ENCODE results near the gene TMEM170A. TPM values are rescaled to one million over a fixed set of nuclear protein-coding genes. Genes with fewer than 3 reads are reported as not detected.

TMEM170A gene
- total and polyA plus RNA-seq, 2 experiments from 2014 or later, result 31.0 to 68.5 TPM

DNA sequence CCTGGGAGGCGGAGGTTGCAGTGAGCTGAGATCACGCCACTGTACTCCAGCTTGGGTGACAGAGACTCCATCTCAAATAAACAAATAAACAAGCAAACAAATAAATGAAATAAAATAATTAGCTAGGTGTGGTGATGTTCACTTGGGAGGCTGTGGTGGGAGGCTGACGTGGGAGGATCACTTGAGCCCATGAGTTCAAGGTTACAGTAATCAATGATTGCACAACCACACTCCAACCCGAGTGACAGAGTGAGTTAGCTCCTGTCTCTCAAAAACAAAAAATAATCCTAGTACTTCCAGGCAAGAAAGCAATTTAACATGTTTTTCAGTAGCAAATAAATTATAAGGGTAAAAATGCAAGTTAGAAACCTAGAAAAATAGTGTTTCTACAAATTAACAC lies 57.5 kb downstream of the TMEM170A start:
- Histone ChIP-seq H3K9me2 (ENCODE audit: insufficient read depth) (no peaks in the 10 kb centered on the region), H2AFZ (no peak overlapping the region), H3K79me2 (replicated peaks; ENCODE audit: insufficient read depth) (peaks cover 5% of the 10 kb centered on the region; the same call in 1 of the 2 replicates), H3K27me3 (ENCODE audit: insufficient read depth) (no peaks in the 10 kb centered on the region), H3K27ac (ENCODE audit: low read depth) (no peak overlapping the region), H3F3A (replicated peaks; ENCODE audit: low read depth) (peaks cover 8% of the 10 kb centered on the region; the same call in 1 of the 2 replicates), H3K36me3 (ENCODE audit: insufficient read depth) (peaks cover 22% of the 10 kb centered on the region), H3K4me1 (ENCODE audit: insufficient read depth) (no peaks in the 10 kb centered on the region), H3K4me3 (no peak overlapping the region), H4K20me1 (replicated peaks; ENCODE audit: insufficient read depth) (peaks cover 19% of the 10 kb centered on the region), H3K4me2 (no peak overlapping the region)
- no peak for ATAC-seq
- H3K36me3 Mint-ChIP-seq (ENCODE audit: low read depth), result peaks cover 51% of the 10 kb centered on the region
- no peak for TF ChIP-seq EZH2phosphoT487 (IDR thresholded peaks at IDR 0.05; ENCODE audit: unreplicated experiment)
- TF ChIP-seq, protein P1, sequence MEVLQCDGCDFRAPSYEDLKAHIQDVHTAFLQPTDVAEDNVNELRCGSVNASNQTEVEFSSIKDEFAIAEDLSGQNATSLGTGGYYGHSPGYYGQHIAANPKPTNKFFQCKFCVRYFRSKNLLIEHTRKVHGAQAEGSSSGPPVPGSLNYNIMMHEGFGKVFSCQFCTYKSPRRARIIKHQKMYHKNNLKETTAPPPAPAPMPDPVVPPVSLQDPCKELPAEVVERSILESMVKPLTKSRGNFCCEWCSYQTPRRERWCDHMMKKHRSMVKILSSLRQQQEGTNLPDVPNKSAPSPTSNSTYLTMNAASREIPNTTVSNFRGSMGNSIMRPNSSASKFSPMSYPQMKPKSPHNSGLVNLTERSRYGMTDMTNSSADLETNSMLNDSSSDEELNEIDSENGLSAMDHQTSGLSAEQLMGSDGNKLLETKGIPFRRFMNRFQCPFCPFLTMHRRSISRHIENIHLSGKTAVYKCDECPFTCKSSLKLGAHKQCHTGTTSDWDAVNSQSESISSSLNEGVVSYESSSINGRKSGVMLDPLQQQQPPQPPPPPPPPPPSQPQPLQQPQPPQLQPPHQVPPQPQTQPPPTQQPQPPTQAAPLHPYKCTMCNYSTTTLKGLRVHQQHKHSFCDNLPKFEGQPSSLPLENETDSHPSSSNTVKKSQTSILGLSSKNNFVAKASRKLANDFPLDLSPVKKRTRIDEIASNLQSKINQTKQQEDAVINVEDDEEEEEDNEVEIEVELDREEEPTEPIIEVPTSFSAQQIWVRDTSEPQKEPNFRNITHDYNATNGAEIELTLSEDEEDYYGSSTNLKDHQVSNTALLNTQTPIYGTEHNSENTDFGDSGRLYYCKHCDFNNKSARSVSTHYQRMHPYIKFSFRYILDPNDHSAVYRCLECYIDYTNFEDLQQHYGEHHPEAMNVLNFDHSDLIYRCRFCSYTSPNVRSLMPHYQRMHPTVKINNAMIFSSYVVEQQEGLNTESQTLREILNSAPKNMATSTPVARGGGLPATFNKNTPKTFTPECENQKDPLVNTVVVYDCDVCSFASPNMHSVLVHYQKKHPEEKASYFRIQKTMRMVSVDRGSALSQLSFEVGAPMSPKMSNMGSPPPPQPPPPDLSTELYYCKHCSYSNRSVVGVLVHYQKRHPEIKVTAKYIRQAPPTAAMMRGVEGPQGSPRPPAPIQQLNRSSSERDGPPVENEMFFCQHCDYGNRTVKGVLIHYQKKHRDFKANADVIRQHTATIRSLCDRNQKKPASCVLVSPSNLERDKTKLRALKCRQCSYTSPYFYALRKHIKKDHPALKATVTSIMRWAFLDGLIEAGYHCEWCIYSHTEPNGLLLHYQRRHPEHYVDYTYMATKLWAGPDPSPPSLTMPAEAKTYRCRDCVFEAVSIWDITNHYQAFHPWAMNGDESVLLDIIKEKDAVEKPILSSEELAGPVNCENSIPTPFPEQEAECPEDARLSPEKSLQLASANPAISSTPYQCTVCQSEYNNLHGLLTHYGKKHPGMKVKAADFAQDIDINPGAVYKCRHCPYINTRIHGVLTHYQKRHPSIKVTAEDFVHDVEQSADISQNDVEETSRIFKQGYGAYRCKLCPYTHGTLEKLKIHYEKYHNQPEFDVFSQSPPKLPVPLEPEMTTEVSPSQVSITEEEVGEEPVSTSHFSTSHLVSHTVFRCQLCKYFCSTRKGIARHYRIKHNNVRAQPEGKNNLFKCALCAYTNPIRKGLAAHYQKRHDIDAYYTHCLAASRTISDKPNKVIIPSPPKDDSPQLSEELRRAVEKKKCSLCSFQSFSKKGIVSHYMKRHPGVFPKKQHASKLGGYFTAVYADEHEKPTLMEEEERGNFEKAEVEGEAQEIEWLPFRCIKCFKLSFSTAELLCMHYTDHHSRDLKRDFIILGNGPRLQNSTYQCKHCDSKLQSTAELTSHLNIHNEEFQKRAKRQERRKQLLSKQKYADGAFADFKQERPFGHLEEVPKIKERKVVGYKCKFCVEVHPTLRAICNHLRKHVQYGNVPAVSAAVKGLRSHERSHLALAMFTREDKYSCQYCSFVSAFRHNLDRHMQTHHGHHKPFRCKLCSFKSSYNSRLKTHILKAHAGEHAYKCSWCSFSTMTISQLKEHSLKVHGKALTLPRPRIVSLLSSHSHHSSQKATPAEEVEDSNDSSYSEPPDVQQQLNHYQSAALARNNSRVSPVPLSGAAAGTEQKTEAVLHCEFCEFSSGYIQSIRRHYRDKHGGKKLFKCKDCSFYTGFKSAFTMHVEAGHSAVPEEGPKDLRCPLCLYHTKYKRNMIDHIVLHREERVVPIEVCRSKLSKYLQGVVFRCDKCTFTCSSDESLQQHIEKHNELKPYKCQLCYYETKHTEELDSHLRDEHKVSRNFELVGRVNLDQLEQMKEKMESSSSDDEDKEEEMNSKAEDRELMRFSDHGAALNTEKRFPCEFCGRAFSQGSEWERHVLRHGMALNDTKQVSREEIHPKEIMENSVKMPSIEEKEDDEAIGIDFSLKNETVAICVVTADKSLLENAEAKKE (CRISPR knock-in tag; IDR thresholded peaks at IDR 0.05), result no peak
- no peak for TF ChIP-seq STAT1 (IDR thresholded peaks at IDR 0.05; ENCODE audit: unreplicated experiment)
- no peak for TF ChIP-seq NANOG (IDR thresholded peaks at IDR 0.05; ENCODE audit: borderline replicate concordance)
- no peak for TF ChIP-seq ZNF114 (CRISPR knock-in tag; IDR thresholded peaks at IDR 0.05)
- TF ChIP-seq CREB1 (CRISPR knock-in tag; IDR thresholded peaks at IDR 0.05; ENCODE audit: low read depth), result no peak
- TF ChIP-seq CTCF (conservative IDR thresholded peaks at IDR 0.05; ENCODE audit: low read depth in 2 of 2), result no peak
- no peak for TF ChIP-seq ZNF331 (CRISPR knock-in tag; IDR thresholded peaks at IDR 0.05; ENCODE audit: low read depth)
- TF ChIP-seq EZH2 (IDR thresholded peaks at IDR 0.05; ENCODE audit: low read depth, unreplicated experiment), result no peak
- TF ChIP-seq ETS1 (IDR thresholded peaks at IDR 0.05), result no peak
- TF ChIP-seq JUNB (IDR thresholded peaks at IDR 0.05; ENCODE audit: unreplicated experiment), result no peak
- TF ChIP-seq POLR2AphosphoS5 (IDR thresholded peaks at IDR 0.05; ENCODE audit: low read depth), result no peak
- no peak for TF ChIP-seq REST (IDR thresholded peaks at IDR 0.05; ENCODE audit: unreplicated experiment)
- H3K4me1 Mint-ChIP-seq, result no peaks in the 10 kb centered on the region
- DNase-seq (ENCODE audit: low spot score), result no peak
- no peak overlapping the region for H3K27ac Mint-ChIP-seq
- no peaks in the 10 kb centered on the region for H3K27me3 Mint-ChIP-seq (ENCODE audit: insufficient read depth, low read depth, poor library complexity)
- H3K9me3 Mint-ChIP-seq, result no peaks in the 10 kb centered on the region
- H3K4me3 Mint-ChIP-seq, result no peak overlapping the region

All from GM23338 (cell line).